ENCODE data around the gene WDR89.
A peak's percentile ranks its signal among the peaks of the same experiment; 100 is the strongest.
"Not testable (repeated sequence)": the region's sequence is repeated elsewhere in the genome, so short reads cannot be mapped to it uniquely, and the experiment has no call there.

WDR89 gene

GRCh38 chr14:63614679-63615363 lies 26.9 kb downstream of the WDR89 start:
- in situ Hi-C loops (cut with HindIII; ENCODE audit: low pct_ligation_motif_present, low pct_unique_long_range_greater_than_20kb, low sequenced_read_pairs): no loop called here

DNA sequence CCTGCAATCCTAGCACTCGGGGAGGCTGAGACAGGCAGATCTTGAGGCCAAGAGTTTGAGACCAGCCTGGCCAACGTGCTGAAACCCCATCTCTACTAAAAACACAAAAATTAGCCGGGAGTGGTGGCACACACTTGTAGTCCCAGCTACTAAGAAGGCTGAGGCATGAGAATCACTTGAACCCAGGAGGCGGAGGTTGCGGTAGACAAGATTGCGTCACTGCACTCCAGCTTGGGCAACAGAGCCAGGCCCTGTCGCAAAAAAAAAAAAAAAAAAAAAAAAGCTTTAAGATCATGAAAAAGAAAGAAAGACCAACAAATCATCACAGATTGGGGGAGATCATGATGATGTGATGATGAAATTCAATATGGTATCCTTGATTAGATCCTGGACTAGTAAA lies 30.6 kb downstream of the WDR89 start:
- no peak for DNase-seq
- in situ Hi-C loops (cut with HindIII; ENCODE audit: low pct_ligation_motif_present, low pct_unique_long_range_greater_than_20kb, low sequenced_read_pairs): no loop called here

More at GRCh38 chr14:63614679-63615363, 26.9 kb downstream of the WDR89 start:
- DNase-seq: no peak

- in situ Hi-C loops (cut with HindIII; ENCODE audit: low pct_ligation_motif_present, low pct_unique_long_range_greater_than_20kb, low sequenced_read_pairs): no loop called here
- DNase-seq: no peak
Observed at GRCh38 chr14:63605041-63605532, 36.6 kb downstream of the WDR89 start.

DNA sequence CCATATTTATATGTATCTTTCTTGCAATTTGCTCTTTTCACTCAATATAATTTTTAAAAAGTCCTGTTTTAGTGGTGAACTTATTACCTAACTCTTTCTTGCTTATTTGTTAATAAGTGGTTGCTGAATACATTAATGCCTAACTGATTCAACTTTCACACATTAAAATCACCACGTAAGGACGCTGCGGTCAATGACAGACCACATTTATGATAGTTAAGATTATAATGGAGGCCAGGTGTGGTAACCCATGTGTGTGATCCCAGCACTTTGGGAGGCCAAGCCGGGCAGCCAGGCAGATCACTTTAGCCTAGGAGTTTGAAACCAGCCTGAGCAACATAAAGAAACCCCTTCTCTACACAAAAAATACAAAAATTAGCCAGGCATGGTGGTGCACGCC lies 37.0 kb downstream of the WDR89 start:
- DNase-seq: no peak
- in situ Hi-C loops (cut with HindIII; ENCODE audit: low pct_ligation_motif_present, low pct_unique_long_range_greater_than_20kb, low sequenced_read_pairs): no loop called here

GRCh38 chr14:63603749-63604277 lies 37.9 kb downstream of the WDR89 start:
- no peak for DNase-seq
- in situ Hi-C loops (cut with HindIII; ENCODE audit: low pct_ligation_motif_present, low pct_unique_long_range_greater_than_20kb, low sequenced_read_pairs): no loop called here

GRCh38 chr14:63598807-63599206 lies 42.9 kb downstream of the WDR89 start:
- in situ Hi-C loops (cut with HindIII; ENCODE audit: low pct_ligation_motif_present, low pct_unique_long_range_greater_than_20kb, low sequenced_read_pairs): no loop called here
- DNase-seq: no peak

GRCh38 chr14:63596998-63597658 lies 44.5 kb downstream of the WDR89 start:
- in situ Hi-C loops (cut with HindIII; ENCODE audit: low pct_ligation_motif_present, low pct_unique_long_range_greater_than_20kb, low sequenced_read_pairs): no loop called here
- no peak for DNase-seq

DNA sequence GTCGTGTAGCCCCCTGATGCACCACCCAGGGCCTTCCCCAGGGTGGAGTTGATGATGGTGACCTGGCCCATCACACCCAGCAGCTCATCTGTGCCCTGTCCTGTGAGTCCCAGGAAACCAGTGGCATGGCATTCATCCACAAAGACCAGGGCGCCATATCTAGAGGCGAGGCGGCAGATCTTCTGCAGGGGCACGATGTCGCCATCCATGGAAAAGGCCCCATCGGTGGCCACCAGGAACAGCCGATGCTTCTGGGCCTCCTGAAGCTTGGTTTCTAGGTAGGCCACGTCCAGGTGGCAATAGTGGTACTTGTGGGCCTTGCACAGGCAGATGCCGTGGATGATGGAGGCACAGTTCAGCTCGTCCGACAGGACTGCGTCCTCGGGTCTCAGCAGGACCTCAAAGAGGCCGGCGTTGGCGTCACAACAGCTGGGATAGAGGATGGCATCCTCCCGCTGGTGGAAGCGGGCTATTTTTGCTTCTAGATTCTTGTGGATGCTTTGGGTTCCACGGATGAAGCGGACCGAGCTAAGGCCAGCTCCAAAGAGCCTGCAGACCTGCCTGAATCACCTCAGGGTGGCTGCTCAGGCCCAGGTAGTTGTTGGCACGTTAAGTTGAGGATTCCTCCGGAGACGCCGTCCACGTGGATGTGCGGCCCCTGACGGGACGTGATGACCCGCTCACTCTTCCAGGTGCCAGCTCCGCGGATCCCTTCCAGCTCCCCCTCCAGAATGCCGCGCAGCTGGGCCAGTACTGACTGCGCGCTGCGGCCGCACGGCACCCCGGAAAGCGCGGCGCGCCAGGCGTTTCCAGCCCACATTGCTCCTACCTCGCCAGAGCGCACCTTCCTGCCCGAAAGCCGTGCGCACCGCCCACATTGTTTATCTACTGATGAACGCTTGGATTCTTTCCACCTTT lies 47.0 kb downstream of the WDR89 start:
- in situ Hi-C loops (cut with HindIII; ENCODE audit: low pct_ligation_motif_present, low pct_unique_long_range_greater_than_20kb, low sequenced_read_pairs): no loop called here
- DNase-seq: no peak

DNA sequence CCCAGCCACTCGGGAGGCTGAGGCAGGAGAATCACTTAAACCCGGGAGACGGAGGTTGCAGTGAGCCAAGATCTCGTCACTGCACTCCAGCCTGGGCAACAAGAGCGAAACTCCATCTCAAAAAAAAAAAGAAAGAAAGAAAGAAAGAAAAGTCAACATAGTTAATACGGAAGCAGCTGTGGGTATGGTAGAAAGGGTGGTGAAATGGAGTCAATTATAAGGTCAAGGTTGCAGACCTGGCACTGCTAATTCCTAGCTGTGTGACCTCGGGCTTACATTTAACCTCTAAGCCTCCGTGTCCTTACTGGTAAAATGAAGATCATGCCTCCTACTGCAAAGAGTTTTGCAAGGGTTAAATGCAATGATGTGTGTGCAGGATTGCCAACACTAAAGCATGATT lies 58.6 kb downstream of the WDR89 start:
- in situ Hi-C loops (cut with HindIII; ENCODE audit: low pct_ligation_motif_present, low pct_unique_long_range_greater_than_20kb, low sequenced_read_pairs); DNase-seq: not testable (repeated sequence)

- DNase-seq: no peak
- in situ Hi-C loops (cut with HindIII; ENCODE audit: low pct_ligation_motif_present, low pct_unique_long_range_greater_than_20kb, low sequenced_read_pairs): no loop called here
Observed at GRCh38 chr14:63581491-63581890, 60.2 kb downstream of the WDR89 start.

DNA sequence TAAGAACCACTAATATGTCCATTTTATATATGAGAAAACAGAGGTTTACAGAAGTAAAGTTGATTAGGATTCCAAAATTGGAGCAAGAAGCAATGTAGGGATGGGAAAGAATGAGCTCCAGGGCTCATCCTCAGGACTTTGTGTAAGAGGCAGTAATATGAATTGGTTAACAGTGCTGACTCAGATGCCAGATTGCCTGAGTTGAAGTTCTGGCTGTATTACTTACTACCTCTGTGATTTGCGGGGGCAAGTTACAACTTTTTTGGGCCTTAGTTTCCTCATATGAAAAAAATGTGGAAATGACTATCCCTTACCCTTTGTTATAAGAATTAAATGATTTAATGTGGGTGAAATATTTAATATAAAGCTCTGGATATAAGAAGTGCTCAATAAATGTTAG lies 63.4 kb downstream of the WDR89 start:
- no peak for DNase-seq
- in situ Hi-C loops (cut with HindIII; ENCODE audit: low pct_ligation_motif_present, low pct_unique_long_range_greater_than_20kb, low sequenced_read_pairs): no loop called here

DNA sequence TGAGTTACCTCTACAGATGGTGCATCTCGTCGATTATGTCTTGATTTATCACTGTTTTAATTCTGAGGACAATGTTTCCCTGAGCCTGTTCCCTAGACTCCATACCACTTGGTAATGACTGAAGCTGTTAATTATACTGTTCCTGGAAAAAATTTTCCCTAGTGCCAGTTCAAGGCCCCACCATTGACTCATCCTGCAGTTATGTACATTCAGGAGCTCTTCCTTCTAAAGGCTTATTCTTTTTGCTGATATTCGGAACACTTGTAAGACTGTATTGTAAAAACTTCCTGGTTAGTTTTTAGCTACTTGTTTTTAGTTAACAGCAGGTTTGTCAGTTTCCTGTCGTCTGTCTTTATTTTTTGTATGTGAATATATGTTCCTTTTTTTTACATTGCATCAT lies 68.1 kb downstream of the WDR89 start:
- no peak for DNase-seq
- in situ Hi-C loops (cut with HindIII; ENCODE audit: low pct_ligation_motif_present, low pct_unique_long_range_greater_than_20kb, low sequenced_read_pairs): no loop called here

DNA sequence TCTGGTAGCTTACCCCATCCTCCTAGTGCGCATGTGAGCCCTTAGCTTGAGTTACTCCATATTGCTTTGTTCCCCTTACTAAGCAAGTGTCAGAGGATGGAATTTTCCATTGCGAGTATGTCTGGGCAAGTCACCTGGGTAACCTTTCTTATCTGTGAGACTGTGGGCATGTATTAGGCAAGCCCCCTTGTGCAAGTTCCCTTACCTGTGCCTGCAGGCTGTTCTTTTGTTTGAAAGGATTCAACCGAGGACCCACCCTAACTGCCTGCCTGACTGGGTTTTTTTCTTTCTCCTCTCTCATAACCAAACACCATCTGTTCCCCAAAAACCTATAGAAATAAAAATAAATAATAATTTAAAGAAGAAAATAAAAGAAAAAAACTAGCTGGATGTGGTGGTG lies 76.2 kb downstream of the WDR89 start:
- in situ Hi-C loops (cut with HindIII; ENCODE audit: low pct_ligation_motif_present, low pct_unique_long_range_greater_than_20kb, low sequenced_read_pairs): no loop called here
- no peak for DNase-seq

GRCh38 chr14:63564318-63564717 lies 77.4 kb downstream of the WDR89 start:
- DNase-seq: no peak
- in situ Hi-C loops (cut with HindIII; ENCODE audit: low pct_ligation_motif_present, low pct_unique_long_range_greater_than_20kb, low sequenced_read_pairs): no loop called here

- in situ Hi-C loops (cut with HindIII; ENCODE audit: low pct_ligation_motif_present, low pct_unique_long_range_greater_than_20kb, low sequenced_read_pairs): no loop called here
- DNase-seq: no peak
Observed at GRCh38 chr14:63563370-63564026, 78.2 kb downstream of the WDR89 start.

- no peak for DNase-seq
- in situ Hi-C loops (cut with HindIII; ENCODE audit: low pct_ligation_motif_present, low pct_unique_long_range_greater_than_20kb, low sequenced_read_pairs): no loop called here
Observed at GRCh38 chr14:63562405-63562804, 79.3 kb downstream of the WDR89 start.

DNA sequence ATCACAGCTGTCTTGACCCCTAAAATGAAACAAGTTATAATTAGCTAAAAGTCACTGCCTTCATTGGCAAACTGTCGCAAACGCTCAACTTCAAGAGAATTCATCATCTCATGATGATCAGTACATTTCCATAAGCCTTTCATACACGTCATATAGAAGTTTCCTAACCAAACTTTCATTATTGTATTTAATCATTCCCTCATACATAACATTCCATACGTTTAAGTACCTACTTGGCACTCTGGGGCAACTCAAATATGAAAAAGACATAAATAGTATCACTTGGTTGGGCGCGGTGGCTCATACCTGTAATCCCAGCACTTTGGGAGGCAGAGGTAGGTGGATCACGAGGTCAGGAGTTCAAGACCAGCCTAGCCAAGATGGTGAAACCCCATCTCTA lies 86.1 kb downstream of the WDR89 start:
- DNase-seq: no peak
- in situ Hi-C loops (cut with HindIII; ENCODE audit: low pct_ligation_motif_present, low pct_unique_long_range_greater_than_20kb, low sequenced_read_pairs): no loop called here

- peak; percentile 13 for DNase-seq
Observed at GRCh38 chr14:63551332-63551731, 90.3 kb downstream of the WDR89 start.

More at GRCh38 chr14:63551332-63551731, 90.3 kb downstream of the WDR89 start:
- in situ Hi-C loops (cut with HindIII; ENCODE audit: low pct_ligation_motif_present, low pct_unique_long_range_greater_than_20kb, low sequenced_read_pairs): no loop called here
